Effector memory CD4-positive, alpha-beta T cell (primary cell): ENCODE measurements around the gene NRP2.

Source experiments
- DNase-seq, 3 donors: peaks; one replicate each; pipeline ENCODE4 v3.0.0-alpha.2; 2020
- H3K27ac ChIP-seq: 2 replicates; pipeline ENCODE4 v1.7.0; 2013; ENCODE audit warnings: mild to moderate bottlenecking, low read length, moderate library complexity; ENCODE audit not compliant: insufficient read depth, poor library complexity, severe bottlenecking
- H3K27me3 ChIP-seq: replicated peaks from 2 replicates; pipeline ENCODE4 v1.7.0; 2013; ENCODE audit warnings: mild to moderate bottlenecking, low read length; ENCODE audit not compliant: insufficient read depth, control insufficient read depth, poor library complexity, severe bottlenecking
- H3K36me3 ChIP-seq: 2 replicates; pipeline ENCODE4 v1.7.0; 2013; ENCODE audit warnings: mild to moderate bottlenecking, low read length, moderate library complexity; ENCODE audit not compliant: control insufficient read depth, insufficient read depth
- H3K4me1 ChIP-seq: 2 replicates; pipeline ENCODE4 v1.7.0; 2013; ENCODE audit warnings: low read length, mild to moderate bottlenecking; ENCODE audit not compliant: control insufficient read depth, insufficient read depth, poor library complexity, severe bottlenecking
- H3K4me3 ChIP-seq: 2 replicates; pipeline ENCODE4 v1.7.0; 2013; ENCODE audit warnings: low read length, low read depth, mild to moderate bottlenecking; ENCODE audit not compliant: insufficient read depth, poor library complexity, severe bottlenecking
- H3K9me3 ChIP-seq: 2 replicates; pipeline ENCODE4 v1.7.0; 2013; ENCODE audit warnings: mild to moderate bottlenecking, low read length, moderate library complexity; ENCODE audit not compliant: control insufficient read depth

The NRP2 gene

DNA sequence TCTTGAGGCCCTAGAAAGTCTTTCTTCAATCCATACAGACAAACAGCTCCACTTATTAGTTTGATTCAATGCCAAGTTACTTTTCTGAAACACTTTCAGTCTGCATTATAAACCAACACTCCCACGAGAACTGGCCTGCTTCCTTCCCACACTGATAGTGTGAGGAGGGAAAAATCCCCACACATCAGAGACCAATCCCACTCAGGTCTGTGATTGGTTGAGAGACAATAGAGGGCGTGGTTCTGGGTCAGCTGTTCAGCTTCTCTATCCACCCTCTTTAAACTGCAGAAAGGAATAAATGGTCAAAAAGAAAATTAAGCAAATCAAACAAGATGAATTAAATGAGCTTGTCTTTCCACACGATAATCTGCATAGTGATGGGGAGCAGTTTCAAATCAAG lies 152.5 kb downstream of the NRP2 start:
- Histone ChIP-seq H3K27me3 (no peaks in the 10 kb centered on the region), H3K4me3 (no peak overlapping the region), H3K4me1 (no peaks in the 10 kb centered on the region), H3K9me3 (no peaks in the 10 kb centered on the region), H3K36me3 (no peaks in the 10 kb centered on the region), H3K27ac (no peak overlapping the region)
- no peak for DNase-seq

GRCh38 chr2:205835251-205835791 lies 153.0 kb downstream of the NRP2 start:
- Histone ChIP-seq H3K27me3 (no peaks in the 10 kb centered on the region), H3K27ac (no peak overlapping the region), H3K4me3 (no peak overlapping the region), H3K4me1 (no peaks in the 10 kb centered on the region), H3K9me3 (no peaks in the 10 kb centered on the region), H3K36me3 (no peaks in the 10 kb centered on the region)
- no peak for DNase-seq

DNA sequence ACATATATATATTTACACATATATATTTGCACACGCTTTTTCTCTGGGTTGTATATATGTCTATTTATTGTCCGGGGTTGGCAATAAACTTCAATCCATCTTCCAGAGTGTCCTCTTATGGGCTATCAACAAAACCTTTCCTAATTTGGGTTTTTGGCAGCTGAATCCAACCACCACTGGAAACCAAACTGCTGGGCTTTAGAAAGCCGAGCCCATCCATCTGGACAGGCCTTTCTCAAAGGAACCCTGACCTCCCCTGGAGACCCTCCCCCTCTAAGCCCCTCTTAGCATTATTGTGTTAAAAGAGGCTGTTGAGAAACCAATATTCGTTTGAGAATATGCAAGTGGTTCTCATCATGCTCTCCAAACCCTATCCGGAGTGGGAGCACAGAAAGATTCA lies 153.6 kb downstream of the NRP2 start:
- H3K4me1 ChIP-seq, result no peaks in the 10 kb centered on the region
- H3K9me3 ChIP-seq, result no peaks in the 10 kb centered on the region
- no peaks in the 10 kb centered on the region for H3K27me3 ChIP-seq
- no peaks in the 10 kb centered on the region for H3K36me3 ChIP-seq
- H3K4me3 ChIP-seq, result no peak overlapping the region
- no peak for DNase-seq
- H3K27ac ChIP-seq, result no peak overlapping the region

- Histone ChIP-seq H3K4me3 (no peak overlapping the region), H3K36me3 (no peaks in the 10 kb centered on the region), H3K27me3 (no peaks in the 10 kb centered on the region), H3K27ac (no peak overlapping the region), H3K4me1 (no peaks in the 10 kb centered on the region), H3K9me3 (no peaks in the 10 kb centered on the region)
- no peak for DNase-seq
Measured at GRCh38 chr2:205836477-205837221, 154.3 kb downstream of the NRP2 start.

DNA sequence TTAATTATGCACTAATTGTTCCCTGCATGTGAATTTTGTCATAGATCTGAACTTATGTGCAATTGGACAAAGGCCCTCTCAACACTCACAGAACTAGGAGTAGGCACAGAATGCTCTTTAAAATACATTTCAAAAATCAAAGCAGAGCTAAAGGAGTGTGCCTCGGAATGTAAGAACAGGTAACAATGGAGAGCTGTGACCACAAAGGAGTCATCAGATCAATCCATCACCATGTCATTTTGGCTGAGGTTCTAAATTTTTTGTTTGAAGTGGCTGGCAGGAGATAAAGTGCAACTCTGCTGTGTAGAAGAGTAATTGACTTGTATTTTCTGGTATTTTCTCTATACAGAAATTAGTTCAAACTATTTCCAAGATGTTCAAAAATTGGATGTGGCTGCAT lies 155.4 kb downstream of the NRP2 start:
- Histone ChIP-seq H3K27me3 (no peaks in the 10 kb centered on the region), H3K4me1 (no peaks in the 10 kb centered on the region), H3K27ac (no peak overlapping the region), H3K9me3 (no peaks in the 10 kb centered on the region), H3K36me3 (no peaks in the 10 kb centered on the region), H3K4me3 (no peak overlapping the region)
- DNase-seq, result no peak

DNA sequence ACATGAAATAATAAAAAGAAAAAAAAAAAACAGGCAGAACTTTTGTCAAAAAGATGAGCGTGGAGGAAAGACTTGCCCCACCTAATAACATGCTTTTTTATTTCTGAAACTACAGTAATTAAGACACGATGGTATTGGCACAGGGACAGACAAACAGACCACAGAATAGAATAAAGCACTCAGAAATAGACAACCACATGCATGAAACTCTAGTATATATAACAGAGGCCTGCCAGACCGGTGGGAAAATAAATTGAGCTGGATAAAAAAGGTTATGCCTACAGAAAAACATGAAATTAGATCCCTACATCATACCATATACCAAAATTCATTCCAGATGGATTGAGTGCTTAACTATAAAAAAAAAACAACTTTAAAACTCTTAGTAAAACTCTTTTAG lies 163.1 kb downstream of the NRP2 start:
- Histone ChIP-seq H3K27ac (no peak overlapping the region), H3K36me3 (no peaks in the 10 kb centered on the region), H3K4me3 (no peak overlapping the region), H3K9me3 (no peaks in the 10 kb centered on the region), H3K27me3 (no peaks in the 10 kb centered on the region), H3K4me1 (no peaks in the 10 kb centered on the region)
- DNase-seq, result no peak
